ENCODE data around the gene CD200R1L.

DNA sequence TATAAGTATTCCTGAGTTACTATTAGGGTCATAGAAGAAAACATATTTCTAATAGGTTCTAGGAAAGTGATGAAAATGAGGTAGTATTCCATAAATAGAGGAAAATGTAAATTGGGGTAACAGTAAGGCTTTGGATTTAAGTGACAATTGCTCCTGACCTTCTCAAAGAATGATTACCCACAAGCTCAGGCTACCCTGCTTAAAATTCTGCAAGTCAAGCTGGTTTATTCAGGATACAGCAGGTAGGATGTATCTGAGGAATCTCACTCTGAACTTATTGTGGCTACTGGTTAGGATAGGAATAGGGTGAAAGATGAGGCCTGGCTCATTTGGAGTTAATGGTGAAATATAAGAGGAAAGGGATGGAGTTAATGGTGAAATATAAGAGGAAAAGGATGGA, 67.7 kb downstream of the CD200R1L start:
- TF ChIP-seq, protein P1, sequence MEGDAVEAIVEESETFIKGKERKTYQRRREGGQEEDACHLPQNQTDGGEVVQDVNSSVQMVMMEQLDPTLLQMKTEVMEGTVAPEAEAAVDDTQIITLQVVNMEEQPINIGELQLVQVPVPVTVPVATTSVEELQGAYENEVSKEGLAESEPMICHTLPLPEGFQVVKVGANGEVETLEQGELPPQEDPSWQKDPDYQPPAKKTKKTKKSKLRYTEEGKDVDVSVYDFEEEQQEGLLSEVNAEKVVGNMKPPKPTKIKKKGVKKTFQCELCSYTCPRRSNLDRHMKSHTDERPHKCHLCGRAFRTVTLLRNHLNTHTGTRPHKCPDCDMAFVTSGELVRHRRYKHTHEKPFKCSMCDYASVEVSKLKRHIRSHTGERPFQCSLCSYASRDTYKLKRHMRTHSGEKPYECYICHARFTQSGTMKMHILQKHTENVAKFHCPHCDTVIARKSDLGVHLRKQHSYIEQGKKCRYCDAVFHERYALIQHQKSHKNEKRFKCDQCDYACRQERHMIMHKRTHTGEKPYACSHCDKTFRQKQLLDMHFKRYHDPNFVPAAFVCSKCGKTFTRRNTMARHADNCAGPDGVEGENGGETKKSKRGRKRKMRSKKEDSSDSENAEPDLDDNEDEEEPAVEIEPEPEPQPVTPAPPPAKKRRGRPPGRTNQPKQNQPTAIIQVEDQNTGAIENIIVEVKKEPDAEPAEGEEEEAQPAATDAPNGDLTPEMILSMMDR (IDR thresholded peaks at IDR 0.05 in 8 of 11, conservative IDR thresholded peaks at IDR 0.05 in 3 of 11) = no peak
- TF ChIP-seq POLR2A (IDR thresholded peaks at IDR 0.05) (no peak), POLR2AphosphoS5 (IDR thresholded peaks at IDR 0.05) (no peak)

All from spleen (tissue), 7 donors.